Measurements from ENCODE around the gene IL9. TPM values are rescaled to one million over a fixed set of nuclear protein-coding genes. Genes with fewer than 3 reads are reported as not detected.

The IL9 gene
- total and polyA plus RNA-seq, 2 of the 13 experiments (the other 11 are each of a cell fraction or from before 2014, with no cell fraction given): not detected

DNA sequence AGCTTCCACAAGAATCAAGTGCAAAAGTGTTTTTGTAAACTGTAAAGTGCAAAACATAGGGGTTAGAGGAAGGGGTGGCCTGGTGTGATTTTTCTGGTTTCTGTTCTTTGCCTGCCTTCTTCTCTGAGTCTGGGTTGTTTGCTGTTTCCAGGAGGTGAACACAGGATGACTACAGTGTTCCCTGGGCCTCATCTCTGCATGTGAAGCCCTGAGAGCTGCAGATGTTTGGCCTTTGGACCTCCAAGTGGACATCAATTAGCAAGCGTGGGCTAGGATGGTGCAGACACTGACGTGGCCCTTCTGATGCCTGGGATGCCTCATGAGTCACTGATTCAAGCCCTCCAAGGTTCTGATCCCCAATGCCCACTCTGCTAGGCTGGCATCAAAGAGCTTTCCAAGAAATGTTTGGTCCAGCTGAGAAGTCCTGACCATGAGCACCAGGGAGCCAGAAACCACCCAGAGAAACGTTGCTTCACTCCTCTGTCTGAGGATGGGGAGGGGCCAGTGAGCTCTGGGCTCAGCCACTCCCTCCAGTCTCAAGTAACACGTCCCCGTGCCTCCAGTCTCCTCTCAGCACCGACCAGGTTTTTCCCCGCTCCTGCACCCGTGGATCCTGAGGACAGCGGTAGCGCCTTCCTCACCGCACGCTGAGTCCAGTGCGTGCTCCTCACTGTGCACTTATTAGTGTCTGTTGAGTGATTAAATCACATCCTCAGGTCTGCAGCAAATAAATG lies 7.6 kb downstream of the IL9 start:
- 49% methylated on average over 12 of the region's 13 CpGs for WGBS (ENCODE audit: low lambda C conversion rate)
- ChIA-PET CTCF (ENCODE audit: low intra/inter-chr PET ratio, low total read pairs) (interaction anchor here (1.1 to 3.1 kb wide), 4 partner anchors 102 to 324 kb away, joined by 7 to 23 read pairs (median 16); no protein-coding TSS in a partner anchor), POLR2A (interaction anchor here (1.1 kb wide), 1 partner anchor 101 kb away, joined by 3 read pairs; no protein-coding TSS in a partner anchor)
- H4K20me1 ChIP-seq (ENCODE audit: insufficient read depth, low read length): no peaks in the 10 kb centered on the region
- peak; percentile 54 for DNase-seq (ENCODE audit: low spot score)
- BruUV-seq (replicated peaks): no TSS peak
- intact Hi-C loops (cut with micrococcal nuclease; ENCODE audit: unreplicated experiment) (loop anchor here (1.0 to 2.0 kb wide), 7 partner anchors 43 to 537 kb away; no protein-coding TSS in a partner anchor), in situ Hi-C loops (cut with HindIII; ENCODE audit: extremely low pct_ligation_motif_present, low pct_unique_long_range_greater_than_20kb) (loop anchor here (5.0 kb wide), 2 partner anchors 194 to 324 kb away; no protein-coding TSS in a partner anchor)
- ATAC-seq: peak; percentile 66
- H3K36me3 ChIP-seq (replicated peaks in 1 of 2; ENCODE audit: control insufficient read depth in 1 of 2, insufficient read depth in 2 of 2, low read length in 2 of 2): no peaks in the 10 kb centered on the region
- peaks cover 0 to 5% of the 10 kb centered on the region in 2 experiments; a peak in 2 of 5 replicates for H3K27me3 ChIP-seq (ENCODE audit: control insufficient read depth in 1 of 2, insufficient read depth in 2 of 2, low read length in 2 of 2)
- no peaks in the 10 kb centered on the region for H3K9me3 ChIP-seq (ENCODE audit: low read length)
- peak overlapping the region; percentile 83 for H3K4me2 ChIP-seq (ENCODE audit: low read depth, low read length)
- H3K4me3 ChIP-seq (replicated peaks in 1 of 3; ENCODE audit: insufficient read depth in 1 of 3, low read depth in 2 of 3, low read length in 3 of 3): peak overlapping the region; percentile 32 to 61 (median 40); a peak in 3 of 6 replicates
- no peak for FAIRE-seq
- H3K79me2 ChIP-seq (ENCODE audit: insufficient read depth, low read length): no peaks in the 10 kb centered on the region
- H2AFZ ChIP-seq (ENCODE audit: low read length): no peak overlapping the region
- no peak overlapping the region; the same call in 1 of the 2 replicates for H3K9ac ChIP-seq (ENCODE audit: insufficient read depth, low read depth, low read length)
- H3K27ac ChIP-seq (ENCODE audit: extremely low read length, insufficient read depth, low read length): no peak overlapping the region
- peaks cover 10% of the 10 kb centered on the region for H3K4me1 ChIP-seq (ENCODE audit: insufficient read depth, low read length)
- TF ChIP-seq, protein P1, sequence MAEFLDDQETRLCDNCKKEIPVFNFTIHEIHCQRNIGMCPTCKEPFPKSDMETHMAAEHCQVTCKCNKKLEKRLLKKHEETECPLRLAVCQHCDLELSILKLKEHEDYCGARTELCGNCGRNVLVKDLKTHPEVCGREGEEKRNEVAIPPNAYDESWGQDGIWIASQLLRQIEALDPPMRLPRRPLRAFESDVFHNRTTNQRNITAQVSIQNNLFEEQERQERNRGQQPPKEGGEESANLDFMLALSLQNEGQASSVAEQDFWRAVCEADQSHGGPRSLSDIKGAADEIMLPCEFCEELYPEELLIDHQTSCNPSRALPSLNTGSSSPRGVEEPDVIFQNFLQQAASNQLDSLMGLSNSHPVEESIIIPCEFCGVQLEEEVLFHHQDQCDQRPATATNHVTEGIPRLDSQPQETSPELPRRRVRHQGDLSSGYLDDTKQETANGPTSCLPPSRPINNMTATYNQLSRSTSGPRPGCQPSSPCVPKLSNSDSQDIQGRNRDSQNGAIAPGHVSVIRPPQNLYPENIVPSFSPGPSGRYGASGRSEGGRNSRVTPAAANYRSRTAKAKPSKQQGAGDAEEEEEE (CRISPR knock-in tag; IDR thresholded peaks at IDR 0.05; ENCODE audit: borderline replicate concordance): peak; percentile 55; the same call in 1 of the 2 replicates
- TF ChIP-seq CCDC6 (CRISPR knock-in tag; IDR thresholded peaks at IDR 0.05) (peak; percentile 61; the same call in 1 of the 2 replicates), E2F1 (CRISPR knock-in tag; IDR thresholded peaks at IDR 0.05) (no peak), FOSL2 (CRISPR knock-in tag; IDR thresholded peaks at IDR 0.05) (peak; percentile 66), HNF4A (CRISPR knock-in tag; IDR thresholded peaks at IDR 0.05) (peak; percentile 32; the same call in 1 of the 2 replicates), WIZ (CRISPR knock-in tag; IDR thresholded peaks at IDR 0.05) (0 out of 2 replicates have a peak, but pooled peaks have one; percentile 72), ZMAT3 (CRISPR knock-in tag; conservative IDR thresholded peaks at IDR 0.05) (no peak), SPEN (CRISPR knock-in tag; IDR thresholded peaks at IDR 0.05; ENCODE audit: low read depth) (0 out of 2 replicates have a peak, but pooled peaks have one; percentile 30)
- TF ChIP-seq, protein P2, sequence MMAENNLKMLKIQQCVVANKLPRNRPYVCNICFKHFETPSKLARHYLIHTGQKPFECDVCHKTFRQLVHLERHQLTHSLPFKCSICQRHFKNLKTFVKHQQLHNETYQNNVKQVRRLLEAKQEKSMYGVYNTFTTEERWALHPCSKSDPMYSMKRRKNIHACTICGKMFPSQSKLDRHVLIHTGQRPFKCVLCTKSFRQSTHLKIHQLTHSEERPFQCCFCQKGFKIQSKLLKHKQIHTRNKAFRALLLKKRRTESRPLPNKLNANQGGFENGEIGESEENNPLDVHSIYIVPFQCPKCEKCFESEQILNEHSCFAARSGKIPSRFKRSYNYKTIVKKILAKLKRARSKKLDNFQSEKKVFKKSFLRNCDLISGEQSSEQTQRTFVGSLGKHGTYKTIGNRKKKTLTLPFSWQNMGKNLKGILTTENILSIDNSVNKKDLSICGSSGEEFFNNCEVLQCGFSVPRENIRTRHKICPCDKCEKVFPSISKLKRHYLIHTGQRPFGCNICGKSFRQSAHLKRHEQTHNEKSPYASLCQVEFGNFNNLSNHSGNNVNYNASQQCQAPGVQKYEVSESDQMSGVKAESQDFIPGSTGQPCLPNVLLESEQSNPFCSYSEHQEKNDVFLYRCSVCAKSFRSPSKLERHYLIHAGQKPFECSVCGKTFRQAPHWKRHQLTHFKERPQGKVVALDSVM (CRISPR knock-in tag; IDR thresholded peaks at IDR 0.05): no peak
- TF ChIP-seq, protein P3, sequence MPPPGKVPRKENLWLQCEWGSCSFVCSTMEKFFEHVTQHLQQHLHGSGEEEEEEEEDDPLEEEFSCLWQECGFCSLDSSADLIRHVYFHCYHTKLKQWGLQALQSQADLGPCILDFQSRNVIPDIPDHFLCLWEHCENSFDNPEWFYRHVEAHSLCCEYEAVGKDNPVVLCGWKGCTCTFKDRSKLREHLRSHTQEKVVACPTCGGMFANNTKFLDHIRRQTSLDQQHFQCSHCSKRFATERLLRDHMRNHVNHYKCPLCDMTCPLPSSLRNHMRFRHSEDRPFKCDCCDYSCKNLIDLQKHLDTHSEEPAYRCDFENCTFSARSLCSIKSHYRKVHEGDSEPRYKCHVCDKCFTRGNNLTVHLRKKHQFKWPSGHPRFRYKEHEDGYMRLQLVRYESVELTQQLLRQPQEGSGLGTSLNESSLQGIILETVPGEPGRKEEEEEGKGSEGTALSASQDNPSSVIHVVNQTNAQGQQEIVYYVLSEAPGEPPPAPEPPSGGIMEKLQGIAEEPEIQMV (CRISPR knock-in tag; IDR thresholded peaks at IDR 0.05; ENCODE audit: low read depth): no peak
- TF ChIP-seq, protein P4, sequence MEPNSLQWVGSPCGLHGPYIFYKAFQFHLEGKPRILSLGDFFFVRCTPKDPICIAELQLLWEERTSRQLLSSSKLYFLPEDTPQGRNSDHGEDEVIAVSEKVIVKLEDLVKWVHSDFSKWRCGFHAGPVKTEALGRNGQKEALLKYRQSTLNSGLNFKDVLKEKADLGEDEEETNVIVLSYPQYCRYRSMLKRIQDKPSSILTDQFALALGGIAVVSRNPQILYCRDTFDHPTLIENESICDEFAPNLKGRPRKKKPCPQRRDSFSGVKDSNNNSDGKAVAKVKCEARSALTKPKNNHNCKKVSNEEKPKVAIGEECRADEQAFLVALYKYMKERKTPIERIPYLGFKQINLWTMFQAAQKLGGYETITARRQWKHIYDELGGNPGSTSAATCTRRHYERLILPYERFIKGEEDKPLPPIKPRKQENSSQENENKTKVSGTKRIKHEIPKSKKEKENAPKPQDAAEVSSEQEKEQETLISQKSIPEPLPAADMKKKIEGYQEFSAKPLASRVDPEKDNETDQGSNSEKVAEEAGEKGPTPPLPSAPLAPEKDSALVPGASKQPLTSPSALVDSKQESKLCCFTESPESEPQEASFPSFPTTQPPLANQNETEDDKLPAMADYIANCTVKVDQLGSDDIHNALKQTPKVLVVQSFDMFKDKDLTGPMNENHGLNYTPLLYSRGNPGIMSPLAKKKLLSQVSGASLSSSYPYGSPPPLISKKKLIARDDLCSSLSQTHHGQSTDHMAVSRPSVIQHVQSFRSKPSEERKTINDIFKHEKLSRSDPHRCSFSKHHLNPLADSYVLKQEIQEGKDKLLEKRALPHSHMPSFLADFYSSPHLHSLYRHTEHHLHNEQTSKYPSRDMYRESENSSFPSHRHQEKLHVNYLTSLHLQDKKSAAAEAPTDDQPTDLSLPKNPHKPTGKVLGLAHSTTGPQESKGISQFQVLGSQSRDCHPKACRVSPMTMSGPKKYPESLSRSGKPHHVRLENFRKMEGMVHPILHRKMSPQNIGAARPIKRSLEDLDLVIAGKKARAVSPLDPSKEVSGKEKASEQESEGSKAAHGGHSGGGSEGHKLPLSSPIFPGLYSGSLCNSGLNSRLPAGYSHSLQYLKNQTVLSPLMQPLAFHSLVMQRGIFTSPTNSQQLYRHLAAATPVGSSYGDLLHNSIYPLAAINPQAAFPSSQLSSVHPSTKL (CRISPR knock-in tag; IDR thresholded peaks at IDR 0.05): peak; percentile 36; the same call in 1 of the 2 replicates
